Colon (tissue), 2 donors: ENCODE data around the gene REEP2.

Source experiments
- FAIRE-seq: peaks from 2 replicates; lab custom pipeline; 2012; peaks lifted over from hg19 to GRCh38; lab: Jason Lieb, UNC
- donor health status: control.
- donor health status: control.

The REEP2 gene

GRCh38 chr5:138448481-138449398 lies 9.9 kb downstream of the REEP2 start:
- FAIRE-seq, result no peak

GRCh38 chr5:138449501-138450239 lies 10.8 kb downstream of the REEP2 start:
- FAIRE-seq, result no peak

- no peak for FAIRE-seq
These were observed 12.1 kb downstream of the REEP2 start for GRCh38 chr5:138450971-138451370.

- no peak for FAIRE-seq
These were observed 13.9 kb downstream of the REEP2 start for GRCh38 chr5:138452720-138453119.

- no peak for FAIRE-seq
These were observed 14.7 kb downstream of the REEP2 start for GRCh38 chr5:138453590-138453989.

- FAIRE-seq, result no peak
These were observed 15.3 kb downstream of the REEP2 start for GRCh38 chr5:138454121-138454520.

- FAIRE-seq, result no peak
These were observed 16.5 kb downstream of the REEP2 start for GRCh38 chr5:138455232-138455930.

- no peak for FAIRE-seq
These were observed 18.8 kb downstream of the REEP2 start for GRCh38 chr5:138457531-138458275.

- FAIRE-seq, result no peak
These were observed 19.5 kb downstream of the REEP2 start for GRCh38 chr5:138458384-138458783.

- FAIRE-seq, result no peak
These were observed 20.0 kb downstream of the REEP2 start for GRCh38 chr5:138458856-138459255.

GRCh38 chr5:138459311-138459933 lies 20.6 kb downstream of the REEP2 start:
- no peak for FAIRE-seq

- FAIRE-seq, result no peak
These were observed 21.3 kb downstream of the REEP2 start for GRCh38 chr5:138460032-138460693.

- no peak for FAIRE-seq
These were observed 22.7 kb downstream of the REEP2 start for GRCh38 chr5:138461343-138462125.

- no peak for FAIRE-seq
These were observed 24.7 kb downstream of the REEP2 start for GRCh38 chr5:138463419-138464007.

- FAIRE-seq, result no peak
These were observed 25.1 kb downstream of the REEP2 start for GRCh38 chr5:138464008-138464387.

- FAIRE-seq, result peak; percentile 14
These were observed 25.8 kb downstream of the REEP2 start for GRCh38 chr5:138464388-138465260.

- no peak for FAIRE-seq
These were observed 26.6 kb downstream of the REEP2 start, which contains the start of gene EGR1 for GRCh38 chr5:138465261-138466124. EGR1 (plus strand) TSS chr5:138465479; CDS start chr5:138465762, 283 bp downstream.
